Activated naive CD4-positive, alpha-beta T cell treated with anti-CD3 and anti-CD28 coated beads, Interleukin-2, amount 10 ng/mL, durations not matched to agents 7 days and 5 days (primary cell): ENCODE data around the gene BCAS3.

Source experiments
- CTCF ChIA-PET: fragments of 350-600 bp; sonication (Branson Sonifier 250); formaldehyde crosslinking; loops from one replicate; lab custom pipeline; 2021; ENCODE audit warnings: antibody characterized with exemption; lab: Charles Lee
- DNase-seq: peaks from one replicate; pipeline ENCODE4 v3.0.0-alpha.2; 2020
- H3K27ac Mint-ChIP-seq: one replicate; pipeline ENCODE4 v1.8.0; 2021; ENCODE audit warnings: mild to moderate bottlenecking, moderate library complexity, mixed read lengths
- H3K27me3 Mint-ChIP-seq: one replicate; pipeline ENCODE4 v1.8.0; 2021; ENCODE audit warnings: mild to moderate bottlenecking, mixed read lengths
- H3K36me3 Mint-ChIP-seq: one replicate; pipeline ENCODE4 v1.8.0; 2021; ENCODE audit warnings: mixed read lengths
- H3K4me1 Mint-ChIP-seq: one replicate; pipeline ENCODE4 v1.8.0; 2021; ENCODE audit warnings: mixed read lengths
- H3K4me3 Mint-ChIP-seq: one replicate; pipeline ENCODE4 v1.8.0; 2021; ENCODE audit warnings: mild to moderate bottlenecking, moderate library complexity, mixed read lengths
- H3K9me3 Mint-ChIP-seq: one replicate; pipeline ENCODE4 v1.8.0; 2021; ENCODE audit warnings: mixed read lengths

Gene BCAS3

GRCh38 chr17:61338000-61338798 is 660.5 kb downstream of the BCAS3 start:
- Mint-ChIP-seq H3K9me3 (no peaks in the 10 kb centered on the region), H3K4me3 (no peak overlapping the region), H3K36me3 (no peaks in the 10 kb centered on the region), H3K27me3 (peaks cover 4% of the 10 kb centered on the region), H3K27ac (no peak overlapping the region), H3K4me1 (no peaks in the 10 kb centered on the region)
- DNase-seq: no peak
- CTCF ChIA-PET: no interaction called here

- Mint-ChIP-seq H3K27me3 (peaks cover 4% of the 10 kb centered on the region), H3K36me3 (no peaks in the 10 kb centered on the region), H3K4me3 (no peak overlapping the region), H3K9me3 (no peaks in the 10 kb centered on the region), H3K4me1 (no peaks in the 10 kb centered on the region), H3K27ac (no peak overlapping the region)
- CTCF ChIA-PET: no interaction called here
- no peak for DNase-seq
Observed at GRCh38 chr17:61338874-61339478, 661.3 kb downstream of the BCAS3 start.

GRCh38 chr17:61340431-61341209 is 663.0 kb downstream of the BCAS3 start:
- H3K27ac Mint-ChIP-seq: no peak overlapping the region
- CTCF ChIA-PET: no interaction called here
- no peak for DNase-seq
- H3K4me1 Mint-ChIP-seq: no peaks in the 10 kb centered on the region
- no peaks in the 10 kb centered on the region for H3K9me3 Mint-ChIP-seq
- H3K27me3 Mint-ChIP-seq: peaks cover 4% of the 10 kb centered on the region
- H3K4me3 Mint-ChIP-seq: no peak overlapping the region
- no peaks in the 10 kb centered on the region for H3K36me3 Mint-ChIP-seq

- H3K27me3 Mint-ChIP-seq: peaks cover 4% of the 10 kb centered on the region
- CTCF ChIA-PET: no interaction called here
- no peak for DNase-seq
- no peaks in the 10 kb centered on the region for H3K36me3 Mint-ChIP-seq
- H3K27ac Mint-ChIP-seq: no peak overlapping the region
- H3K9me3 Mint-ChIP-seq: no peaks in the 10 kb centered on the region
- no peaks in the 10 kb centered on the region for H3K4me1 Mint-ChIP-seq
- no peak overlapping the region for H3K4me3 Mint-ChIP-seq
Observed at GRCh38 chr17:61343576-61343975, 665.9 kb downstream of the BCAS3 start.

GRCh38 chr17:61345061-61345460 is 667.4 kb downstream of the BCAS3 start:
- CTCF ChIA-PET: interaction anchor here (1.2 kb wide), 1 partner anchor 45 kb away, joined by 3 read pairs; no protein-coding TSS in a partner anchor
- H3K27me3 Mint-ChIP-seq: no peaks in the 10 kb centered on the region
- no peaks in the 10 kb centered on the region for H3K36me3 Mint-ChIP-seq
- H3K27ac Mint-ChIP-seq: no peak overlapping the region
- no peaks in the 10 kb centered on the region for H3K4me1 Mint-ChIP-seq
- no peaks in the 10 kb centered on the region for H3K9me3 Mint-ChIP-seq
- H3K4me3 Mint-ChIP-seq: no peak overlapping the region
- no peak for DNase-seq

GRCh38 chr17:61345825-61346666 is 668.4 kb downstream of the BCAS3 start:
- no peaks in the 10 kb centered on the region for H3K4me1 Mint-ChIP-seq
- H3K36me3 Mint-ChIP-seq: no peaks in the 10 kb centered on the region
- no peaks in the 10 kb centered on the region for H3K9me3 Mint-ChIP-seq
- no peak for DNase-seq
- H3K27ac Mint-ChIP-seq: no peak overlapping the region
- no peak overlapping the region for H3K4me3 Mint-ChIP-seq
- CTCF ChIA-PET: interaction anchor here (1.2 kb wide), 1 partner anchor 44 kb away, joined by 3 read pairs; no protein-coding TSS in a partner anchor
- no peaks in the 10 kb centered on the region for H3K27me3 Mint-ChIP-seq

GRCh38 chr17:61349350-61349749 is 671.7 kb downstream of the BCAS3 start:
- Mint-ChIP-seq H3K9me3 (no peaks in the 10 kb centered on the region), H3K4me1 (no peaks in the 10 kb centered on the region), H3K27me3 (no peaks in the 10 kb centered on the region), H3K4me3 (no peak overlapping the region), H3K27ac (no peak overlapping the region), H3K36me3 (no peaks in the 10 kb centered on the region)
- no peak for DNase-seq
- CTCF ChIA-PET: interaction anchor here (1.5 kb wide), 1 partner anchor 378 kb away, joined by 4 read pairs; no protein-coding TSS in a partner anchor

GRCh38 chr17:61351745-61352407 is 674.2 kb downstream of the BCAS3 start:
- Mint-ChIP-seq H3K27ac (no peak overlapping the region), H3K9me3 (no peaks in the 10 kb centered on the region)
- CTCF ChIA-PET: interaction anchor here (0.8 kb wide), 1 partner anchor 380 kb away, joined by 3 read pairs; no protein-coding TSS in a partner anchor

GRCh38 chr17:61352408-61352770 is 674.7 kb downstream of the BCAS3 start:
- no peak overlapping the region for H3K4me3 Mint-ChIP-seq
- no peaks in the 10 kb centered on the region for H3K36me3 Mint-ChIP-seq
- CTCF ChIA-PET: interaction anchor here (0.8 kb wide), 1 partner anchor 381 kb away, joined by 3 read pairs; no protein-coding TSS in a partner anchor
- H3K9me3 Mint-ChIP-seq: no peaks in the 10 kb centered on the region
- DNase-seq: no peak
- H3K4me1 Mint-ChIP-seq: no peaks in the 10 kb centered on the region
- no peak overlapping the region for H3K27ac Mint-ChIP-seq
- H3K27me3 Mint-ChIP-seq: no peaks in the 10 kb centered on the region

More at GRCh38 chr17:61351745-61352407, 674.2 kb downstream of the BCAS3 start:
- no peaks in the 10 kb centered on the region for H3K27me3 Mint-ChIP-seq
- H3K36me3 Mint-ChIP-seq: no peaks in the 10 kb centered on the region
- DNase-seq: no peak
- no peaks in the 10 kb centered on the region for H3K4me1 Mint-ChIP-seq
- no peak overlapping the region for H3K4me3 Mint-ChIP-seq

- no peaks in the 10 kb centered on the region for H3K4me1 Mint-ChIP-seq
- no peak for DNase-seq
- H3K9me3 Mint-ChIP-seq: no peaks in the 10 kb centered on the region
- CTCF ChIA-PET: no interaction called here
- H3K27ac Mint-ChIP-seq: no peak overlapping the region
- H3K4me3 Mint-ChIP-seq: no peak overlapping the region
- no peaks in the 10 kb centered on the region for H3K27me3 Mint-ChIP-seq
- no peaks in the 10 kb centered on the region for H3K36me3 Mint-ChIP-seq
Observed at GRCh38 chr17:61352781-61353491, 675.3 kb downstream of the BCAS3 start.

- no peak for DNase-seq
- CTCF ChIA-PET: no interaction called here
Observed at GRCh38 chr17:61353615-61354014, 676.0 kb downstream of the BCAS3 start.

GRCh38 chr17:61354895-61355874 is 677.5 kb downstream of the BCAS3 start:
- H3K27ac Mint-ChIP-seq: no peak overlapping the region
- H3K27me3 Mint-ChIP-seq: no peaks in the 10 kb centered on the region
- H3K4me3 Mint-ChIP-seq: no peak overlapping the region
- no peaks in the 10 kb centered on the region for H3K4me1 Mint-ChIP-seq
- no peaks in the 10 kb centered on the region for H3K36me3 Mint-ChIP-seq
- no peaks in the 10 kb centered on the region for H3K9me3 Mint-ChIP-seq
- CTCF ChIA-PET: interaction anchor here (0.7 kb wide), 1 partner anchor 363 kb away, joined by 3 read pairs; no protein-coding TSS in a partner anchor
- DNase-seq: no peak

More at GRCh38 chr17:61353615-61354014, 676.0 kb downstream of the BCAS3 start:
- Mint-ChIP-seq H3K27ac (no peak overlapping the region), H3K36me3 (no peaks in the 10 kb centered on the region), H3K4me3 (no peak overlapping the region), H3K27me3 (no peaks in the 10 kb centered on the region), H3K9me3 (no peaks in the 10 kb centered on the region), H3K4me1 (no peaks in the 10 kb centered on the region)
